ENCODE data around the gene TXN2.

The TXN2 gene

GRCh38 chr22:36419177-36419911 lies 62.1 kb downstream of the TXN2 start:
- DNase-seq, result peak in 30 of 42 donors; percentile 5 to 57 (median 24)
- intact Hi-C loops (cut with DNase I), result no loop called here

- DNase-seq, result no peak
- intact Hi-C loops (cut with DNase I), result no loop called here
These were observed 64.2 kb downstream of the TXN2 start for GRCh38 chr22:36417281-36417686.

Measured in head of caudate nucleus (tissue), 42 donors.